K562 (cell line): ENCODE data around the gene FAR2. TPM values are rescaled to one million over a fixed set of nuclear protein-coding genes. Genes with fewer than 3 reads are reported as not detected.
A peak's percentile ranks its signal among the peaks of the same experiment; 100 is the strongest.

Experiments used
- BMI1 ChIP-seq: fragments of 150-350 bp; IDR thresholded peaks from 2 replicates; pipeline ENCODE4 v1.6.1; 2014; ENCODE audit warnings: low read length
- DLX4 ChIP-seq: fragments of 250-450 bp; sonication (Bioruptor Pico); IDR thresholded peaks from 2 replicates; pipeline ENCODE4 v1.6.1; 2021; ENCODE audit warnings: mild to moderate bottlenecking
- FOXJ2 ChIP-seq: fragments of 200-800 bp; sonication (Bioruptor generic); IDR thresholded peaks from 2 replicates; pipeline ENCODE4 v1.6.1; 2016; ENCODE audit warnings: missing genetic modification characterization, missing compliant biosample characterization
- IRF9 ChIP-seq: fragments of 450-650 bp; IDR thresholded peaks from 2 replicates; pipeline ENCODE4 v1.6.1; 2016; ENCODE audit warnings: missing biosample characterization, missing genetic modification characterization
- MTA3 ChIP-seq: fragments of 450-650 bp; formaldehyde crosslinking; IDR thresholded peaks from 2 replicates; pipeline ENCODE4 v1.6.1; 2017; ENCODE audit warnings: mild to moderate bottlenecking, borderline replicate concordance
- RHOXF2B ChIP-seq: fragments of 250-450 bp; sonication (Bioruptor Pico); conservative IDR thresholded peaks from 2 replicates; pipeline ENCODE4 v1.5.1; 2021
- SRF ChIP-seq, 2 experiments: fragments of 250-450, 450-650 bp in 1 of 2; sonication (Bioruptor Pico) in 1 of 2; sonication (generic) in 1 of 2; formaldehyde crosslinking; IDR thresholded peaks; 2 replicates each; pipeline versions ENCODE4 v1.5.0 to v1.5.1; 2020 to 2022; ENCODE audit warnings: mild to moderate bottlenecking in 1 of 2, missing genetic modification reagents in 1 of 2
- TCF7L2 ChIP-seq: fragments of 150-350 bp; IDR thresholded peaks from 2 replicates; pipeline ENCODE4 v1.6.1; 2016; ENCODE audit warnings: low read depth, mild to moderate bottlenecking, low read length, moderate library complexity
- ZC3H8 ChIP-seq: fragments of 450-650 bp; IDR thresholded peaks from 2 replicates; pipeline ENCODE4 v1.6.1; 2017
- ZNF134 ChIP-seq: fragments of 250-450 bp; sonication (Bioruptor Pico); conservative IDR thresholded peaks from 2 replicates; pipeline ENCODE4 v1.4.0; 2020
- polyA plus RNA-seq, 8 experiments: library from polyadenylated mRNA; depleted of rRNA in 4 of 8; stranded (reverse) in 5 of 8; unstranded in 3 of 8; fragments of >200 nt; fragmentation: Nextera tagmentation in 2 of 8; fragmentation: Illumina TruSeq in 1 of 8; extraction: Ambion mirVana in 2 of 8; extraction: Trizol in 1 of 8; gene quantifications; 2 replicates each; pipeline versions ENCODE4 v1.2.1 to v1.2.3, GENCODE V29; 2011 to 2014; ENCODE audit warnings: inconsistent platforms in 1 of 8, missing spikeins in 1 of 8
- total RNA-seq, 7 experiments: library from RNA; depleted of rRNA in 6 of 7; stranded (reverse); fragments of >200 nt in 6 of 7; fragmentation: Illumina TruSeq in 2 of 7; extraction: Trizol in 2 of 7; gene quantifications; 2 replicates each; pipeline versions ENCODE4 v1.2.1 to v1.2.3, GENCODE V29; 2011 to 2021; ENCODE audit warnings: low replicate concordance in 1 of 7
- TF ChIP-seq, protein P1 (sequence below): IDR thresholded peaks from 2 replicates; pipeline ENCODE4 v1.6.1; 2016; ENCODE audit warnings: missing genetic modification characterization, missing compliant biosample characterization
- TF ChIP-seq, protein P2 (sequence below): fragments of 250-450 bp; sonication (Bioruptor Pico); IDR thresholded peaks from 2 replicates; pipeline ENCODE4 v1.5.0; 2020; ENCODE audit warnings: mild to moderate bottlenecking
- TF ChIP-seq, protein P3 (sequence below): sonication (generic); formaldehyde crosslinking; IDR thresholded peaks from 2 replicates; pipeline ENCODE4 v1.8.0; 2022; ENCODE audit warnings: mild to moderate bottlenecking, missing genetic modification reagents, borderline replicate concordance
- TF ChIP-seq, protein P4 (sequence below): sonication (generic); formaldehyde crosslinking; IDR thresholded peaks from 2 replicates; pipeline ENCODE4 v1.8.1; 2023; ENCODE audit warnings: mild to moderate bottlenecking, missing genetic modification reagents
- TF ChIP-seq, protein P5 (sequence below): fragments of 250-450 bp; sonication (Bioruptor Pico); IDR thresholded peaks from 2 replicates; pipeline ENCODE4 v1.8.0; 2022; ENCODE audit warnings: moderate library complexity, mild to moderate bottlenecking, inconsistent platforms

The FAR2 gene
- total and polyA plus RNA-seq, 9 of the 15 experiments (the other 6 are each of a cell fraction or from before 2014, with no cell fraction given) = 5.0 to 13.4 (median 8.5) TPM

DNA sequence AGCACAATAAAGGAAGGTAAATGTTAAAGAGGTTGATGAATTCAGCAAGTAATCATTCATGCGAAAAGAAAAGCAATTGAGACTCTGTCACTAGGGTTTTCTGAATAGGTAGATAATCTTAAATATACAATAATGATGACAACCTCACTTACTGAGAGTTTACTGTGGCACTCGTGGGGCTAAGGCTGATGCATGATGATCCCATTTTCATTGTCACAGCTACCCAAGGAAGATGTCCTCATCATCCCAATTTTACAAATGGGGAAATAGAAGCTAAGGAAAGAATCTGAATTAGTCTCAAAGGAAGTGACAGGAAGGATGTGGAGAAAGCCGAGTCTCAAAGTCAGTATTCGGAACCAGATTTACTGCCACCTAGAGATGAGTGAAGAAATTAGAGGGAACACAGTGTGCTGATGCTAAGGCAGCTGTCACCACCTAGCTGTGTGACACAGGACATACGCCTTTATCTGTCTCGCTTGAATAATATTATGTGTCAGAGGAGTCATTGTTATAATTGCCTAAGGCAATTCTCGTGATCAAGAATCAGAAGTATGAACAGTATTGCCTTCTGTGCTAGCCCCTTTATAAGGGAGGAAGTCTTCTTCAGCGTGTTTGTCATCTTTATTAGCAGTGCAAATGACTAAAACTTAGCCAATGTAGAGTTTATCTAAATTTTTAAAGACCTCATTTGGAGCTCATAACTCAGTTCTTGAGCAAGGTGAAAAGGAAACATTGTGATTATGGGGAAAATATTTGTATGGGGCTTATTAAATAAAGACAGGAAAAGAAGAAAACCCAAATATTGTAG is 168.7 kb downstream of the FAR2 start (continued):
- TF ChIP-seq, protein P1, sequence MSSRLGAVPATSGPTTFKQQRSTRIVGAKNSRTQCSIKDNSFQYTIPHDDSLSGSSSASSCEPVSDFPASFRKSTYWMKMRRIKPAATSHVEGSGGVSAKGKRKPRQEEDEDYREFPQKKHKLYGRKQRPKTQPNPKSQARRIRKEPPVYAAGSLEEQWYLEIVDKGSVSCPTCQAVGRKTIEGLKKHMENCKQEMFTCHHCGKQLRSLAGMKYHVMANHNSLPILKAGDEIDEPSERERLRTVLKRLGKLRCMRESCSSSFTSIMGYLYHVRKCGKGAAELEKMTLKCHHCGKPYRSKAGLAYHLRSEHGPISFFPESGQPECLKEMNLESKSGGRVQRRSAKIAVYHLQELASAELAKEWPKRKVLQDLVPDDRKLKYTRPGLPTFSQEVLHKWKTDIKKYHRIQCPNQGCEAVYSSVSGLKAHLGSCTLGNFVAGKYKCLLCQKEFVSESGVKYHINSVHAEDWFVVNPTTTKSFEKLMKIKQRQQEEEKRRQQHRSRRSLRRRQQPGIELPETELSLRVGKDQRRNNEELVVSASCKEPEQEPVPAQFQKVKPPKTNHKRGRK = no peak
- TF ChIP-seq ZC3H8 (no peak), FOXJ2 (tag) (no peak), MTA3 (no peak), SRF (CRISPR knock-in tag; IDR thresholded peaks at IDR 0.05) (no peak), RHOXF2B (0 out of 2 replicates have a peak, but pooled peaks have one; percentile 8), DLX4 (CRISPR knock-in tag) (no peak), BMI1 (no peak), IRF9 (tag) (no peak), ZNF134 (no peak), TCF7L2 (no peak)
- TF ChIP-seq, protein P2, sequence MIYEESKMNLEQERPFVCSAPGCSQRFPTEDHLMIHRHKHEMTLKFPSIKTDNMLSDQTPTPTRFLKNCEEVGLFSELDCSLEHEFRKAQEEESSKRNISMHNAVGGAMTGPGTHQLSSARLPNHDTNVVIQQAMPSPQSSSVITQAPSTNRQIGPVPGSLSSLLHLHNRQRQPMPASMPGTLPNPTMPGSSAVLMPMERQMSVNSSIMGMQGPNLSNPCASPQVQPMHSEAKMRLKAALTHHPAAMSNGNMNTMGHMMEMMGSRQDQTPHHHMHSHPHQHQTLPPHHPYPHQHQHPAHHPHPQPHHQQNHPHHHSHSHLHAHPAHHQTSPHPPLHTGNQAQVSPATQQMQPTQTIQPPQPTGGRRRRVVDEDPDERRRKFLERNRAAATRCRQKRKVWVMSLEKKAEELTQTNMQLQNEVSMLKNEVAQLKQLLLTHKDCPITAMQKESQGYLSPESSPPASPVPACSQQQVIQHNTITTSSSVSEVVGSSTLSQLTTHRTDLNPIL (CRISPR knock-in tag) = no peak
- TF ChIP-seq, protein P3, sequence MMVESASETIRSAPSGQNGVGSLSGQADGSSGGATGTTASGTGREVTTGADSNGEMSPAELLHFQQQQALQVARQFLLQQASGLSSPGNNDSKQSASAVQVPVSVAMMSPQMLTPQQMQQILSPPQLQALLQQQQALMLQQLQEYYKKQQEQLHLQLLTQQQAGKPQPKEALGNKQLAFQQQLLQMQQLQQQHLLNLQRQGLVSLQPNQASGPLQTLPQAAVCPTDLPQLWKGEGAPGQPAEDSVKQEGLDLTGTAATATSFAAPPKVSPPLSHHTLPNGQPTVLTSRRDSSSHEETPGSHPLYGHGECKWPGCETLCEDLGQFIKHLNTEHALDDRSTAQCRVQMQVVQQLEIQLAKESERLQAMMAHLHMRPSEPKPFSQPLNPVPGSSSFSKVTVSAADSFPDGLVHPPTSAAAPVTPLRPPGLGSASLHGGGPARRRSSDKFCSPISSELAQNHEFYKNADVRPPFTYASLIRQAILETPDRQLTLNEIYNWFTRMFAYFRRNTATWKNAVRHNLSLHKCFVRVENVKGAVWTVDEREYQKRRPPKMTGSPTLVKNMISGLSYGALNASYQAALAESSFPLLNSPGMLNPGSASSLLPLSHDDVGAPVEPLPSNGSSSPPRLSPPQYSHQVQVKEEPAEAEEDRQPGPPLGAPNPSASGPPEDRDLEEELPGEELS = no peak
- TF ChIP-seq, protein P4, sequence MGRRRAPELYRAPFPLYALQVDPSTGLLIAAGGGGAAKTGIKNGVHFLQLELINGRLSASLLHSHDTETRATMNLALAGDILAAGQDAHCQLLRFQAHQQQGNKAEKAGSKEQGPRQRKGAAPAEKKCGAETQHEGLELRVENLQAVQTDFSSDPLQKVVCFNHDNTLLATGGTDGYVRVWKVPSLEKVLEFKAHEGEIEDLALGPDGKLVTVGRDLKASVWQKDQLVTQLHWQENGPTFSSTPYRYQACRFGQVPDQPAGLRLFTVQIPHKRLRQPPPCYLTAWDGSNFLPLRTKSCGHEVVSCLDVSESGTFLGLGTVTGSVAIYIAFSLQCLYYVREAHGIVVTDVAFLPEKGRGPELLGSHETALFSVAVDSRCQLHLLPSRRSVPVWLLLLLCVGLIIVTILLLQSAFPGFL (CRISPR knock-in tag) = no peak
- TF ChIP-seq, protein P5, sequence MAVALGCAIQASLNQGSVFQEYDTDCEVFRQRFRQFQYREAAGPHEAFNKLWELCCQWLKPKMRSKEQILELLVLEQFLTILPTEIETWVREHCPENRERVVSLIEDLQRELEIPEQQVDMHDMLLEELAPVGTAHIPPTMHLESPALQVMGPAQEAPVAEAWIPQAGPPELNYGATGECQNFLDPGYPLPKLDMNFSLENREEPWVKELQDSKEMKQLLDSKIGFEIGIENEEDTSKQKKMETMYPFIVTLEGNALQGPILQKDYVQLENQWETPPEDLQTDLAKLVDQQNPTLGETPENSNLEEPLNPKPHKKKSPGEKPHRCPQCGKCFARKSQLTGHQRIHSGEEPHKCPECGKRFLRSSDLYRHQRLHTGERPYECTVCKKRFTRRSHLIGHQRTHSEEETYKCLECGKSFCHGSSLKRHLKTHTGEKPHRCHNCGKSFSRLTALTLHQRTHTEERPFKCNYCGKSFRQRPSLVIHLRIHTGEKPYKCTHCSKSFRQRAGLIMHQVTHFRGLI (CRISPR knock-in tag) = no peak
